Memory B cell (primary cell): ENCODE measurements around the gene URM1.
"Not testable (repeated sequence)": the region's sequence is repeated elsewhere in the genome, so short reads cannot be mapped to it uniquely, and the experiment has no call there.

ENCODE experiments used
- ATAC-seq: fragments of 150-1000 bp; cut with Tn5 transposase; 2 replicates; pipeline ENCODE4 v1.10.0; 2021; ENCODE audit warnings: low read depth, mild to moderate bottlenecking, moderate library complexity
- DNase-seq, 2 donors: peaks; one replicate each; pipeline ENCODE4 v3.0.0; 2022; ENCODE audit warnings: low spot score in 2 of 2
- H3K27ac Mint-ChIP-seq: one replicate; pipeline ENCODE4 v1.8.0; 2022; ENCODE audit warnings: mild to moderate bottlenecking, moderate library complexity, mixed read lengths
- H3K27me3 Mint-ChIP-seq: one replicate; pipeline ENCODE4 v1.8.0; 2022; ENCODE audit warnings: mixed read lengths
- H3K36me3 Mint-ChIP-seq: one replicate; pipeline ENCODE4 v1.8.0; 2022; ENCODE audit warnings: mild to moderate bottlenecking, mixed read lengths
- H3K4me1 Mint-ChIP-seq: one replicate; pipeline ENCODE4 v1.8.0; 2022; ENCODE audit warnings: mixed read lengths
- H3K4me3 Mint-ChIP-seq: one replicate; pipeline ENCODE4 v1.8.0; 2022; ENCODE audit warnings: mild to moderate bottlenecking, moderate library complexity, mixed read lengths
- H3K9me3 Mint-ChIP-seq: one replicate; pipeline ENCODE4 v1.8.0; 2022; ENCODE audit warnings: mixed read lengths

URM1 gene

GRCh38 chr9:128397831-128398230 is 26.7 kb downstream of the URM1 start:
- H3K4me3 Mint-ChIP-seq, result no peak overlapping the region
- no peak overlapping the region for H3K27ac Mint-ChIP-seq
- no peak for DNase-seq
- H3K27me3 Mint-ChIP-seq, result peaks cover 1% of the 10 kb centered on the region
- peaks cover 5% of the 10 kb centered on the region for H3K36me3 Mint-ChIP-seq
- no peaks in the 10 kb centered on the region for H3K9me3 Mint-ChIP-seq
- ATAC-seq, result no peak
- peaks cover 3% of the 10 kb centered on the region for H3K4me1 Mint-ChIP-seq

- DNase-seq, result no peak
- Mint-ChIP-seq H3K4me3 (no peak overlapping the region), H3K27ac (no peak overlapping the region), H3K4me1 (peaks cover 3% of the 10 kb centered on the region), H3K27me3 (peaks cover 2% of the 10 kb centered on the region), H3K36me3 (peaks cover 1% of the 10 kb centered on the region), H3K9me3 (no peaks in the 10 kb centered on the region)
- no peak for ATAC-seq
Observed at GRCh38 chr9:128399861-128400260, 28.7 kb downstream of the URM1 start.

- Mint-ChIP-seq H3K9me3 (no peaks in the 10 kb centered on the region), H3K4me1 (no peaks in the 10 kb centered on the region), H3K27me3 (peaks cover 4% of the 10 kb centered on the region), H3K36me3 (peaks cover 1% of the 10 kb centered on the region), H3K4me3 (no peak overlapping the region), H3K27ac (no peak overlapping the region)
- no peak for DNase-seq
- no peak for ATAC-seq
Observed at GRCh38 chr9:128404560-128404959, 33.4 kb downstream of the URM1 start.

- Mint-ChIP-seq H3K27ac (no peak overlapping the region), H3K9me3 (no peaks in the 10 kb centered on the region), H3K27me3 (peaks cover 4% of the 10 kb centered on the region), H3K4me1 (no peaks in the 10 kb centered on the region), H3K36me3 (peaks cover 1% of the 10 kb centered on the region), H3K4me3 (no peak overlapping the region)
- DNase-seq (no peak), ATAC-seq (no peak)
Observed at GRCh38 chr9:128405077-128405779, 34.1 kb downstream of the URM1 start.

GRCh38 chr9:128405780-128406171 is 34.6 kb downstream of the URM1 start:
- Mint-ChIP-seq H3K36me3 (peaks cover 1% of the 10 kb centered on the region), H3K27me3 (peaks cover 4% of the 10 kb centered on the region), H3K4me3 (no peak overlapping the region), H3K27ac (no peak overlapping the region), H3K4me1 (no peaks in the 10 kb centered on the region), H3K9me3 (no peaks in the 10 kb centered on the region)
- no peak for ATAC-seq
- no peak for DNase-seq

- H3K27me3 Mint-ChIP-seq, result peaks cover 11% of the 10 kb centered on the region
- no peaks in the 10 kb centered on the region for H3K36me3 Mint-ChIP-seq
- no peak overlapping the region for H3K27ac Mint-ChIP-seq
- H3K4me3 Mint-ChIP-seq, result no peak overlapping the region
- no peaks in the 10 kb centered on the region for H3K9me3 Mint-ChIP-seq
- DNase-seq (no peak), ATAC-seq (no peak)
- no peaks in the 10 kb centered on the region for H3K4me1 Mint-ChIP-seq
Observed at GRCh38 chr9:128406848-128407391, 35.7 kb downstream of the URM1 start.

GRCh38 chr9:128408963-128409431 is 37.8 kb downstream of the URM1 start:
- DNase-seq (no peak), ATAC-seq (no peak)
- no peaks in the 10 kb centered on the region for H3K9me3 Mint-ChIP-seq
- peaks cover 2% of the 10 kb centered on the region for H3K4me1 Mint-ChIP-seq
- peaks cover 15% of the 10 kb centered on the region for H3K27me3 Mint-ChIP-seq
- no peak overlapping the region for H3K4me3 Mint-ChIP-seq
- no peaks in the 10 kb centered on the region for H3K36me3 Mint-ChIP-seq
- H3K27ac Mint-ChIP-seq, result no peak overlapping the region

- Mint-ChIP-seq H3K27ac (no peak overlapping the region), H3K4me1 (peaks cover 2% of the 10 kb centered on the region), H3K36me3 (no peaks in the 10 kb centered on the region), H3K27me3 (peaks cover 16% of the 10 kb centered on the region), H3K9me3 (no peaks in the 10 kb centered on the region), H3K4me3 (no peak overlapping the region)
- no peak for ATAC-seq
- DNase-seq, result no peak
Observed at GRCh38 chr9:128409450-128409849, 38.3 kb downstream of the URM1 start.

- Mint-ChIP-seq H3K36me3 (no peaks in the 10 kb centered on the region), H3K9me3 (no peaks in the 10 kb centered on the region), H3K27ac (no peak overlapping the region), H3K4me1 (peaks cover 2% of the 10 kb centered on the region), H3K4me3 (no peak overlapping the region), H3K27me3 (peaks cover 20% of the 10 kb centered on the region)
- ATAC-seq (no peak), DNase-seq (no peak)
Observed at GRCh38 chr9:128409978-128410377, 38.8 kb downstream of the URM1 start.

GRCh38 chr9:128411364-128412119 is 40.4 kb downstream of the URM1 start:
- no peak overlapping the region for H3K4me3 Mint-ChIP-seq
- ATAC-seq (no peak), DNase-seq (no peak)
- H3K9me3 Mint-ChIP-seq, result no peaks in the 10 kb centered on the region
- peaks cover 27% of the 10 kb centered on the region for H3K27me3 Mint-ChIP-seq
- H3K4me1 Mint-ChIP-seq, result peaks cover 2% of the 10 kb centered on the region
- H3K27ac Mint-ChIP-seq, result no peak overlapping the region
- H3K36me3 Mint-ChIP-seq, result no peaks in the 10 kb centered on the region

GRCh38 chr9:128412120-128412790 is 41.1 kb downstream of the URM1 start:
- Mint-ChIP-seq H3K9me3 (no peaks in the 10 kb centered on the region), H3K27me3 (peaks cover 28% of the 10 kb centered on the region), H3K36me3 (no peaks in the 10 kb centered on the region), H3K4me1 (peaks cover 2% of the 10 kb centered on the region), H3K27ac (no peak overlapping the region), H3K4me3 (no peak overlapping the region)
- DNase-seq, result no peak
- ATAC-seq, result peak; percentile 38

- not testable (repeated sequence) for H3K9me3 Mint-ChIP-seq, ATAC-seq, H3K4me3 Mint-ChIP-seq, H3K4me1 Mint-ChIP-seq, H3K36me3 Mint-ChIP-seq, DNase-seq
- Mint-ChIP-seq H3K27me3 (peaks cover 28% of the 10 kb centered on the region), H3K27ac (peak overlapping the region; percentile 17)
Observed at GRCh38 chr9:128413728-128414127, 42.6 kb downstream of the URM1 start.

GRCh38 chr9:128414461-128414860 is 43.3 kb downstream of the URM1 start:
- H3K27me3 Mint-ChIP-seq, result peaks cover 28% of the 10 kb centered on the region
- ATAC-seq, result no peak
- no peak overlapping the region for H3K4me3 Mint-ChIP-seq
- peaks cover 2% of the 10 kb centered on the region for H3K4me1 Mint-ChIP-seq
- DNase-seq, result no peak
- H3K9me3 Mint-ChIP-seq, result no peaks in the 10 kb centered on the region
- no peak overlapping the region for H3K27ac Mint-ChIP-seq
- H3K36me3 Mint-ChIP-seq, result no peaks in the 10 kb centered on the region

- no peak for DNase-seq
- H3K27me3 Mint-ChIP-seq, result peaks cover 28% of the 10 kb centered on the region
- H3K4me3 Mint-ChIP-seq, result no peak overlapping the region
- H3K36me3 Mint-ChIP-seq, result no peaks in the 10 kb centered on the region
- no peaks in the 10 kb centered on the region for H3K9me3 Mint-ChIP-seq
- no peak for ATAC-seq
- no peak overlapping the region for H3K27ac Mint-ChIP-seq
- H3K4me1 Mint-ChIP-seq, result peaks cover 2% of the 10 kb centered on the region
Observed at GRCh38 chr9:128415281-128415680, 44.1 kb downstream of the URM1 start.
